ENCODE data around the gene FAAP24.

- no peak for TF ChIP-seq EZH2 (IDR thresholded peaks at IDR 0.05; ENCODE audit: borderline replicate concordance, low read depth, low read length, severe bottlenecking)
- TF ChIP-seq POLR2A (IDR thresholded peaks at IDR 0.05; ENCODE audit: low read depth, low read length) = no peak
- no peak for TF ChIP-seq CTCF (IDR thresholded peaks at IDR 0.05; ENCODE audit: extremely low read depth in 1 of 2, insufficient read depth in 1 of 2, low read depth in 1 of 2, low read length in 2 of 2)
- no peak for TF ChIP-seq POLR2AphosphoS5 (IDR thresholded peaks at IDR 0.05; ENCODE audit: insufficient read depth, low read depth, low read length)
Measured at GRCh38 chr19:33000910-33001309, 28.9 kb downstream of the FAAP24 start.

Data from endothelial cell of umbilical vein (primary cell).